ENCODE measurements around the gene FTO. TPM values are rescaled to one million over a fixed set of nuclear protein-coding genes. Genes with fewer than 3 reads are reported as not detected.

The FTO gene
- total and polyA plus RNA-seq, 3 donors from 2014 or later, result 32.4 to 64.7 (median 50.3) TPM

GRCh38 chr16:54006693-54007092, 302.7 kb downstream of the FTO start:
- TF ChIP-seq POLR2A (IDR thresholded peaks at IDR 0.05) (no peak), CTCF (IDR thresholded peaks at IDR 0.05) (no peak)
- intact Hi-C loops (cut with DNase I; ENCODE audit: low total_unique reads), result no loop called here
- WGBS, 2 donors, result 86 to 95% methylated on average over 4 of the region's 4 CpGs
- H3K27ac ChIP-seq, result no peak overlapping the region
- no peaks in the 10 kb centered on the region for H3K36me3 ChIP-seq (ENCODE audit: low read depth, missing control alignments)
- H3K27me3 ChIP-seq, result no peaks in the 10 kb centered on the region
- DNase-seq, result no peak
- H3K9me3 ChIP-seq, result no peaks in the 10 kb centered on the region
- H3K4me3 ChIP-seq, result no peak overlapping the region
- no peaks in the 10 kb centered on the region for H3K4me1 ChIP-seq

GRCh38 chr16:54007504-54007903, 303.5 kb downstream of the FTO start:
- no peak for TF ChIP-seq CTCF (IDR thresholded peaks at IDR 0.05)
- no peak for TF ChIP-seq POLR2A (IDR thresholded peaks at IDR 0.05)
- no peaks in the 10 kb centered on the region for H3K27me3 ChIP-seq
- no peaks in the 10 kb centered on the region for H3K4me1 ChIP-seq
- intact Hi-C loops (cut with DNase I; ENCODE audit: low total_unique reads), result no loop called here
- no peaks in the 10 kb centered on the region for H3K36me3 ChIP-seq (ENCODE audit: low read depth, missing control alignments)
- H3K9me3 ChIP-seq, result no peaks in the 10 kb centered on the region
- no peak overlapping the region for H3K4me3 ChIP-seq
- WGBS, 2 donors, result 91 to 100% methylated on average over 2 of the region's 2 CpGs
- no peak for DNase-seq
- H3K27ac ChIP-seq, result no peak overlapping the region

GRCh38 chr16:54009464-54010176, 305.7 kb downstream of the FTO start:
- DNase-seq, result no peak
- 92 to 97% methylated on average over 9 of the region's 9 CpGs for WGBS, 2 donors
- no peak for TF ChIP-seq POLR2A (IDR thresholded peaks at IDR 0.05)
- TF ChIP-seq CTCF (IDR thresholded peaks at IDR 0.05), result no peak
- Histone ChIP-seq H3K9me3 (no peaks in the 10 kb centered on the region), H3K27ac (no peak overlapping the region), H3K36me3 (ENCODE audit: low read depth, missing control alignments) (no peaks in the 10 kb centered on the region), H3K4me1 (no peaks in the 10 kb centered on the region), H3K4me3 (no peak overlapping the region), H3K27me3 (no peaks in the 10 kb centered on the region)
- intact Hi-C loops (cut with DNase I; ENCODE audit: low total_unique reads), result no loop called here

GRCh38 chr16:54015147-54015546, 311.2 kb downstream of the FTO start:
- no peak for DNase-seq
- H3K9me3 ChIP-seq, result no peaks in the 10 kb centered on the region
- intact Hi-C loops (cut with DNase I; ENCODE audit: low total_unique reads), result no loop called here
- WGBS, 2 donors, result 98 to 100% methylated on average over 2 of the region's 2 CpGs
- no peaks in the 10 kb centered on the region for H3K27me3 ChIP-seq
- H3K4me3 ChIP-seq, result no peak overlapping the region
- no peaks in the 10 kb centered on the region for H3K36me3 ChIP-seq (ENCODE audit: low read depth, missing control alignments)
- H3K27ac ChIP-seq, result no peak overlapping the region
- no peaks in the 10 kb centered on the region for H3K4me1 ChIP-seq
- TF ChIP-seq POLR2A (IDR thresholded peaks at IDR 0.05), result no peak
- TF ChIP-seq CTCF (IDR thresholded peaks at IDR 0.05), result no peak

GRCh38 chr16:54022362-54022761, 318.4 kb downstream of the FTO start:
- H3K27me3 ChIP-seq, result no peaks in the 10 kb centered on the region
- H3K4me3 ChIP-seq, result no peak overlapping the region
- no peaks in the 10 kb centered on the region for H3K4me1 ChIP-seq
- WGBS, 2 donors, result 72 to 76% methylated on average over 1 of the region's 1 CpG
- no peak for DNase-seq
- intact Hi-C loops (cut with DNase I; ENCODE audit: low total_unique reads), result no loop called here
- no peaks in the 10 kb centered on the region for H3K36me3 ChIP-seq (ENCODE audit: low read depth, missing control alignments)
- TF ChIP-seq CTCF (IDR thresholded peaks at IDR 0.05) (no peak), POLR2A (IDR thresholded peaks at IDR 0.05) (no peak)
- H3K27ac ChIP-seq, result no peak overlapping the region
- H3K9me3 ChIP-seq, result no peaks in the 10 kb centered on the region

Measured in testis (tissue), 3 donors.